ENCODE measurements around the gene P3H4. TPM values are rescaled to one million over a fixed set of nuclear protein-coding genes. Genes with fewer than 3 reads are reported as not detected.
A peak's percentile ranks its signal among the peaks of the same experiment; 100 is the strongest.
"Not testable (repeated sequence)": the region's sequence is repeated elsewhere in the genome, so short reads cannot be mapped to it uniquely, and the experiment has no call there.

Gene P3H4
- total RNA-seq, 1 experiment from 2014 or later: 58.9 TPM

- H3K27me3 ChIP-seq (ENCODE audit: control insufficient read depth, insufficient read depth, low read length); H3K4me1 ChIP-seq (ENCODE audit: control insufficient read depth, insufficient read depth, low read length); H3K9me3 ChIP-seq (ENCODE audit: control insufficient read depth, insufficient read depth, low read depth, low read length); in situ Hi-C loops (cut with HindIII; ENCODE audit: low pct_unique_long_range_greater_than_20kb, low sequenced_read_pairs); POLR2A ChIA-PET; H3K27ac ChIP-seq (ENCODE audit: low read length); BruUV-seq (replicated peaks); intact Hi-C loops (cut with micrococcal nuclease; ENCODE audit: unreplicated experiment); H3K36me3 ChIP-seq (ENCODE audit: control insufficient read depth, insufficient read depth, low read length); H3K4me3 ChIP-seq (ENCODE audit: low read depth in 2 of 2, low read length in 2 of 2); ATAC-seq; DNase-seq (ENCODE audit: low read depth, low spot score): not testable (repeated sequence)
- CTCF ChIA-PET: interaction anchor here (0.7 kb wide), 1 partner anchor 9 kb away, joined by 3 read pairs; no protein-coding TSS in a partner anchor
These were observed 39.6 kb upstream of the P3H4 start for GRCh38 chr17:41851382-41851781.

- intact Hi-C loops (cut with micrococcal nuclease; ENCODE audit: unreplicated experiment): no loop called here
- TSS peak; percentile 28 for BruUV-seq (replicated peaks)
- no peak overlapping the region for H3K27ac ChIP-seq (ENCODE audit: low read length)
- H3K4me3 ChIP-seq (ENCODE audit: low read depth in 2 of 2, low read length in 2 of 2): no peak overlapping the region
- no peak for TF ChIP-seq SIN3A (IDR thresholded peaks at IDR 0.05; ENCODE audit: borderline replicate concordance, insufficient read depth, low read depth, low read length)
- TF ChIP-seq, protein P1, sequence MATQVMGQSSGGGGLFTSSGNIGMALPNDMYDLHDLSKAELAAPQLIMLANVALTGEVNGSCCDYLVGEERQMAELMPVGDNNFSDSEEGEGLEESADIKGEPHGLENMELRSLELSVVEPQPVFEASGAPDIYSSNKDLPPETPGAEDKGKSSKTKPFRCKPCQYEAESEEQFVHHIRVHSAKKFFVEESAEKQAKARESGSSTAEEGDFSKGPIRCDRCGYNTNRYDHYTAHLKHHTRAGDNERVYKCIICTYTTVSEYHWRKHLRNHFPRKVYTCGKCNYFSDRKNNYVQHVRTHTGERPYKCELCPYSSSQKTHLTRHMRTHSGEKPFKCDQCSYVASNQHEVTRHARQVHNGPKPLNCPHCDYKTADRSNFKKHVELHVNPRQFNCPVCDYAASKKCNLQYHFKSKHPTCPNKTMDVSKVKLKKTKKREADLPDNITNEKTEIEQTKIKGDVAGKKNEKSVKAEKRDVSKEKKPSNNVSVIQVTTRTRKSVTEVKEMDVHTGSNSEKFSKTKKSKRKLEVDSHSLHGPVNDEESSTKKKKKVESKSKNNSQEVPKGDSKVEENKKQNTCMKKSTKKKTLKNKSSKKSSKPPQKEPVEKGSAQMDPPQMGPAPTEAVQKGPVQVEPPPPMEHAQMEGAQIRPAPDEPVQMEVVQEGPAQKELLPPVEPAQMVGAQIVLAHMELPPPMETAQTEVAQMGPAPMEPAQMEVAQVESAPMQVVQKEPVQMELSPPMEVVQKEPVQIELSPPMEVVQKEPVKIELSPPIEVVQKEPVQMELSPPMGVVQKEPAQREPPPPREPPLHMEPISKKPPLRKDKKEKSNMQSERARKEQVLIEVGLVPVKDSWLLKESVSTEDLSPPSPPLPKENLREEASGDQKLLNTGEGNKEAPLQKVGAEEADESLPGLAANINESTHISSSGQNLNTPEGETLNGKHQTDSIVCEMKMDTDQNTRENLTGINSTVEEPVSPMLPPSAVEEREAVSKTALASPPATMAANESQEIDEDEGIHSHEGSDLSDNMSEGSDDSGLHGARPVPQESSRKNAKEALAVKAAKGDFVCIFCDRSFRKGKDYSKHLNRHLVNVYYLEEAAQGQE (IDR thresholded peaks at IDR 0.05; ENCODE audit: insufficient read depth in 1 of 2, low read depth in 2 of 2, low read length in 1 of 2): no peak
- TF ChIP-seq TCF7L2 (IDR thresholded peaks at IDR 0.05; ENCODE audit: low read depth, low read length): no peak
- TF ChIP-seq, protein P2, sequence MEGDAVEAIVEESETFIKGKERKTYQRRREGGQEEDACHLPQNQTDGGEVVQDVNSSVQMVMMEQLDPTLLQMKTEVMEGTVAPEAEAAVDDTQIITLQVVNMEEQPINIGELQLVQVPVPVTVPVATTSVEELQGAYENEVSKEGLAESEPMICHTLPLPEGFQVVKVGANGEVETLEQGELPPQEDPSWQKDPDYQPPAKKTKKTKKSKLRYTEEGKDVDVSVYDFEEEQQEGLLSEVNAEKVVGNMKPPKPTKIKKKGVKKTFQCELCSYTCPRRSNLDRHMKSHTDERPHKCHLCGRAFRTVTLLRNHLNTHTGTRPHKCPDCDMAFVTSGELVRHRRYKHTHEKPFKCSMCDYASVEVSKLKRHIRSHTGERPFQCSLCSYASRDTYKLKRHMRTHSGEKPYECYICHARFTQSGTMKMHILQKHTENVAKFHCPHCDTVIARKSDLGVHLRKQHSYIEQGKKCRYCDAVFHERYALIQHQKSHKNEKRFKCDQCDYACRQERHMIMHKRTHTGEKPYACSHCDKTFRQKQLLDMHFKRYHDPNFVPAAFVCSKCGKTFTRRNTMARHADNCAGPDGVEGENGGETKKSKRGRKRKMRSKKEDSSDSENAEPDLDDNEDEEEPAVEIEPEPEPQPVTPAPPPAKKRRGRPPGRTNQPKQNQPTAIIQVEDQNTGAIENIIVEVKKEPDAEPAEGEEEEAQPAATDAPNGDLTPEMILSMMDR (IDR thresholded peaks at IDR 0.05): no peak
- TF ChIP-seq POLR2AphosphoS5 (IDR thresholded peaks at IDR 0.05; ENCODE audit: low read depth, low read length): no peak
- H3K27me3 ChIP-seq (ENCODE audit: control insufficient read depth, insufficient read depth, low read length): no peaks in the 10 kb centered on the region
- ChIA-PET CTCF (interaction anchor here (0.5 kb wide), 1 partner anchor 147 kb away, joined by 9 read pairs; no protein-coding TSS in a partner anchor), POLR2A (no interaction called here)
- no peaks in the 10 kb centered on the region for H3K36me3 ChIP-seq (ENCODE audit: control insufficient read depth, insufficient read depth, low read length)
- ATAC-seq: no peak
- H3K9me3 ChIP-seq (ENCODE audit: control insufficient read depth, insufficient read depth, low read depth, low read length): no peaks in the 10 kb centered on the region
- no peaks in the 10 kb centered on the region for H3K4me1 ChIP-seq (ENCODE audit: control insufficient read depth, insufficient read depth, low read length)
- DNase-seq (ENCODE audit: low read depth, low spot score): no peak
- in situ Hi-C loops (cut with HindIII; ENCODE audit: low pct_unique_long_range_greater_than_20kb, low sequenced_read_pairs): no loop called here
These were observed 37.7 kb upstream of the P3H4 start for GRCh38 chr17:41849251-41849990.

- intact Hi-C loops (cut with micrococcal nuclease; ENCODE audit: unreplicated experiment) (no loop called here), in situ Hi-C loops (cut with HindIII; ENCODE audit: low pct_unique_long_range_greater_than_20kb, low sequenced_read_pairs) (no loop called here)
- no TSS peak for BruUV-seq (replicated peaks)
- ATAC-seq (no peak), DNase-seq (ENCODE audit: low read depth, low spot score) (no peak)
- Histone ChIP-seq H3K4me3 (ENCODE audit: low read depth in 2 of 2, low read length in 2 of 2) (no peak overlapping the region), H3K36me3 (ENCODE audit: control insufficient read depth, insufficient read depth, low read length) (no peaks in the 10 kb centered on the region), H3K27ac (ENCODE audit: low read length) (no peak overlapping the region), H3K27me3 (ENCODE audit: control insufficient read depth, insufficient read depth, low read length) (no peaks in the 10 kb centered on the region), H3K9me3 (ENCODE audit: control insufficient read depth, insufficient read depth, low read depth, low read length) (no peaks in the 10 kb centered on the region), H3K4me1 (ENCODE audit: control insufficient read depth, insufficient read depth, low read length) (no peaks in the 10 kb centered on the region)
- POLR2A ChIA-PET: interaction anchor here (0.5 kb wide), 1 partner anchor 84 kb away, joined by 5 read pairs; no protein-coding TSS in a partner anchor
- CTCF ChIA-PET: interaction anchor here (0.5 kb wide), 1 partner anchor 147 kb away, joined by 9 read pairs; no protein-coding TSS in a partner anchor
- TF ChIP-seq SIN3A (IDR thresholded peaks at IDR 0.05; ENCODE audit: borderline replicate concordance, insufficient read depth, low read depth, low read length): no peak
- TF ChIP-seq, protein P1 (IDR thresholded peaks at IDR 0.05; ENCODE audit: insufficient read depth in 1 of 2, low read depth in 2 of 2, low read length in 1 of 2): no peak
These were observed 37.0 kb upstream of the P3H4 start for GRCh38 chr17:41848788-41849187.
